Smooth muscle cell (in vitro differentiated cells): ENCODE data around the gene EHMT1. TPM values are rescaled to one million over a fixed set of nuclear protein-coding genes. Genes with fewer than 3 reads are reported as not detected.

Source experiments
- DNase-seq: peaks from one replicate; lab custom pipeline; 2025; ENCODE audit not compliant: unreplicated experiment; lab: John Stamatoyannopoulos, UW
- H2AFZ ChIP-seq: fragments of 200-600 bp; sonication (generic); 2 replicates; pipeline ENCODE4 v1.6.0; 2016; ENCODE audit warnings: antibody characterized with exemption, low read depth, mild to moderate bottlenecking
- H3F3A ChIP-seq: fragments of 200-600 bp; sonication (generic); 2 replicates; pipeline ENCODE4 v1.6.0; 2017; ENCODE audit warnings: antibody characterized with exemption, low read depth
- H3K27ac ChIP-seq: fragments of 200-600 bp; sonication (generic); 2 replicates; pipeline ENCODE4 v1.5.1; 2016; ENCODE audit warnings: low read depth, mild to moderate bottlenecking
- H3K27me3 ChIP-seq: fragments of 200-600 bp; sonication (generic); 2 replicates; pipeline ENCODE4 v1.6.1; 2016; ENCODE audit warnings: low read depth, mild to moderate bottlenecking
- H3K36me3 ChIP-seq: fragments of 200-600 bp; sonication (generic); 2 replicates; pipeline ENCODE4 v1.5.1; 2016; ENCODE audit warnings: low read depth
- H3K4me1 ChIP-seq: fragments of 200-600 bp; sonication (generic); 2 replicates; pipeline ENCODE4 v1.5.1; 2016; ENCODE audit warnings: low read depth
- H3K4me2 ChIP-seq: fragments of 200-600 bp; sonication (generic); 2 replicates; pipeline ENCODE4 v1.6.0; 2016; ENCODE audit warnings: mild to moderate bottlenecking
- H3K4me3 ChIP-seq: fragments of 200-600 bp; sonication (generic); 2 replicates; pipeline ENCODE4 v1.5.1; 2016; ENCODE audit warnings: mild to moderate bottlenecking
- H3K79me2 ChIP-seq: fragments of 200-600 bp; sonication (generic); 2 replicates; pipeline ENCODE4 v1.6.0; 2016; ENCODE audit warnings: low read depth, mild to moderate bottlenecking
- H3K9ac ChIP-seq: fragments of 200-600 bp; sonication (generic); 2 replicates; pipeline ENCODE4 v1.6.0; 2016; ENCODE audit warnings: low read depth
- H3K9me3 ChIP-seq: fragments of 200-600 bp; sonication (generic); replicated peaks from 2 replicates; pipeline ENCODE4 v1.5.1; 2016; ENCODE audit warnings: low read depth
- H4K20me1 ChIP-seq: fragments of 200-600 bp; sonication (generic); 2 replicates; pipeline ENCODE4 v1.6.0; 2016; ENCODE audit warnings: low read depth
- WGBS: methylation state at CpG from one replicate; pipeline ENCODE4 v1.1.7; 2016; ENCODE audit warnings: low lambda C conversion rate; 5-methylcytosine and 5-hydroxymethylcytosine counted together
- polyA plus RNA-seq: library from polyadenylated mRNA; unstranded; fragments of >200 nt; fragmentation: Nextera tagmentation; extraction: Ambion mirVana; gene quantifications from 2 replicates; pipeline ENCODE4 v1.2.1, GENCODE V29; 2016
- total RNA-seq: library from RNA; depleted of rRNA; stranded (reverse); fragments of >200 nt; gene quantifications from 2 replicates; pipeline ENCODE4 v1.2.3, GENCODE V29; 2014
- TF ChIP-seq, protein P1 (sequence below): fragments of 200-600 bp; sonication (generic); IDR thresholded peaks from 2 replicates; pipeline ENCODE4 v1.5.1; 2017; ENCODE audit warnings: borderline replicate concordance, mild to moderate bottlenecking, antibody characterized with exemption; ENCODE audit not compliant: insufficient read depth, poor library complexity, severe bottlenecking

EHMT1 gene
- total and polyA plus RNA-seq, 2 experiments from 2014 or later = 23.1 to 34.1 TPM

DNA sequence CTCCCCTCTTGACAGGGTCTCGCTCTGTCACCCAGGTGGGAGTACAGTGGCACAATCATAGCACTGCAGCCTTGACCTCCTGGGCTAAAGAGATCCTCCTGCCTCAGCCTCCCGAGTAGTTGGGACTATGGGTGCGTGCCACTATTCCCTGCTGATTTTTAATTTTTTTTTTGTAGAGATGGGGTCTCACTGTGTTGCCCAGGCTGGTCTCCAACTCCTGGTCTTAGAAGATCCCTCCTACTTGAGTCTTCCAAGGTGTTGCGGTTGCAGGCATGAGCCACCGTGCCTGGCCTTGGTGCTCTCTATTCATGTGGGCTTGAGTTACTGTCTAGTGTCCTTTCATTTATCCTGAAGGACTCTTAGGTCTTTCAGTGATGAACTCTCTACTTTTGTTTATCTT, 24.1 kb downstream of the EHMT1 start:
- Histone ChIP-seq H3K4me3 (no peak overlapping the region), H3K4me1 (no peaks in the 10 kb centered on the region), H3K27me3 (no peaks in the 10 kb centered on the region), H3K9ac (no peak overlapping the region), H4K20me1 (peaks cover 99% of the 10 kb centered on the region), H3K4me2 (no peak overlapping the region), H3K79me2 (peaks cover 100% of the 10 kb centered on the region), H3K27ac (no peak overlapping the region), H3F3A (no peaks in the 10 kb centered on the region), H2AFZ (no peak overlapping the region), H3K36me3 (no peaks in the 10 kb centered on the region), H3K9me3 (no peaks in the 10 kb centered on the region)
- no peak for DNase-seq
- WGBS = 96% methylated on average over 5 of the region's 5 CpGs
- TF ChIP-seq, protein P1, sequence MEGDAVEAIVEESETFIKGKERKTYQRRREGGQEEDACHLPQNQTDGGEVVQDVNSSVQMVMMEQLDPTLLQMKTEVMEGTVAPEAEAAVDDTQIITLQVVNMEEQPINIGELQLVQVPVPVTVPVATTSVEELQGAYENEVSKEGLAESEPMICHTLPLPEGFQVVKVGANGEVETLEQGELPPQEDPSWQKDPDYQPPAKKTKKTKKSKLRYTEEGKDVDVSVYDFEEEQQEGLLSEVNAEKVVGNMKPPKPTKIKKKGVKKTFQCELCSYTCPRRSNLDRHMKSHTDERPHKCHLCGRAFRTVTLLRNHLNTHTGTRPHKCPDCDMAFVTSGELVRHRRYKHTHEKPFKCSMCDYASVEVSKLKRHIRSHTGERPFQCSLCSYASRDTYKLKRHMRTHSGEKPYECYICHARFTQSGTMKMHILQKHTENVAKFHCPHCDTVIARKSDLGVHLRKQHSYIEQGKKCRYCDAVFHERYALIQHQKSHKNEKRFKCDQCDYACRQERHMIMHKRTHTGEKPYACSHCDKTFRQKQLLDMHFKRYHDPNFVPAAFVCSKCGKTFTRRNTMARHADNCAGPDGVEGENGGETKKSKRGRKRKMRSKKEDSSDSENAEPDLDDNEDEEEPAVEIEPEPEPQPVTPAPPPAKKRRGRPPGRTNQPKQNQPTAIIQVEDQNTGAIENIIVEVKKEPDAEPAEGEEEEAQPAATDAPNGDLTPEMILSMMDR = no peak

DNA sequence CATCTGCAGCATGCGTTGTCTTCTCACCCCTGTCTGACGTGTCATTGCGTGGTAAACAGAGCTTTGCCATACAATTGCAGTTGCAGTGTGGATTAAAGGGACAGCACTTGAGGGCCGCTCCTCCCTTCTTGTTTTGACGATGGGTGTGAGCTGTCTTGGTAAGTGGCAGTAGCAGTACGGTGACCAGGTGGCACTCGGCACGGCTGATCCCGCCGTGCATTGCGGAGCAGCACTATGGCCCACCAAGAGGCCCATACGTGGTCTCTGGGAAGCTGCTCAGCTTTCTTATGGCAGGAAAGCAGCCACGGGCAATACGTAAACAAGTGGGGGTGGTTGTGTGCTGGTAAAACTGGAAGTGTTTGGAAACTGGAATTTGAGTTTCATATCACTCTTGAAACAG, 25.1 kb downstream of the EHMT1 start:
- Histone ChIP-seq H4K20me1 (peaks cover 99% of the 10 kb centered on the region), H3K27me3 (no peaks in the 10 kb centered on the region), H3K9me3 (no peaks in the 10 kb centered on the region), H3K36me3 (no peaks in the 10 kb centered on the region), H3K4me1 (no peaks in the 10 kb centered on the region), H3K79me2 (peaks cover 100% of the 10 kb centered on the region), H3F3A (no peaks in the 10 kb centered on the region), H3K9ac (no peak overlapping the region), H3K4me2 (no peak overlapping the region), H3K4me3 (no peak overlapping the region), H3K27ac (no peak overlapping the region), H2AFZ (no peak overlapping the region)
- 92% methylated on average over 14 of the region's 14 CpGs for WGBS
- TF ChIP-seq, protein P1 = no peak
- DNase-seq = no peak

DNA sequence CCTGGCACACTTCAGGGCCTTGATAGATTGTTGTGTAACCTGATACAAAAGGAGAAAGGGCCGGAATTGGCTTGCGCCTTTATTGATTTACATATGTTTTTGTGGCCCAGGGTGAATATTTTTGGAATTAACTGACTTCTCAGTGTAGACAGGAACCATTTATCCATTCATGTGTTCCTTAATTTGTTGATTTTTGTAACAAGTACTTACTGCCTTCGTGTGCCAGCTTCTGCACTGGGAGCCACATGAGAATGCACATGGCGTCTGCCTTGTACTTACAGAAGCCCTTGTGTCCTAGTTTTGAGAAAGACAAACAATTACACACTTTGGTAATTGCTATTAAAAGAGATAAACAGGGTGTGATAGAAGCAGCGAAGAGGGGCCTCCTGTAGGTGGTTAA, 26.4 kb downstream of the EHMT1 start:
- WGBS = 96% methylated on average over 5 of the region's 5 CpGs
- no peak overlapping the region for H3K4me3 ChIP-seq
- H3K4me1 ChIP-seq = no peaks in the 10 kb centered on the region
- peaks cover 99% of the 10 kb centered on the region for H4K20me1 ChIP-seq
- H2AFZ ChIP-seq = no peak overlapping the region
- DNase-seq = no peak
- no peak overlapping the region for H3K9ac ChIP-seq
- H3K27me3 ChIP-seq = no peaks in the 10 kb centered on the region
- H3K79me2 ChIP-seq = peaks cover 100% of the 10 kb centered on the region
- no peak overlapping the region for H3K27ac ChIP-seq
- TF ChIP-seq, protein P1 = no peak
- no peaks in the 10 kb centered on the region for H3F3A ChIP-seq
- H3K36me3 ChIP-seq = no peaks in the 10 kb centered on the region
- no peaks in the 10 kb centered on the region for H3K9me3 ChIP-seq
- no peak overlapping the region for H3K4me2 ChIP-seq

DNA sequence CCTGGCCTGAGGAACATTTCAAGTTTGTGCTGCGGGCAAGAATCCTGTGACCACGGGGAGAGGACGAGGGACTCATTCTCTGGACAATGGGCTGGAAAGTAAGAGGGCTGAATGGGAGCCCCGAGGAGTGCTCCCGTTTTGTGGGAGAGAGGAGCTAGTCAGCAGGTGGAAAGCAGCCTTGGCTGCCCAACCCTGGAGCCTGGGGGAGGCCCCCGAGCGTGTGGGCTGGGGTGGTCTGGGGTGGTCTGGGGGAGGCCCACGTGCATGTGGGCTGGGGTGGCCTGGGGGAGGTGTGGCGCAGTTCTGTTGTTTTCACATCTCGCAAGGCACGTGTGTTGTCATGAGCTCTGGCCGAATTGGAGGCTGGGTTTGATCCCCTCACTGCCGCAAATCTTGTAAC, 27.5 kb downstream of the EHMT1 start:
- no peaks in the 10 kb centered on the region for H3K9me3 ChIP-seq
- H4K20me1 ChIP-seq = peaks cover 99% of the 10 kb centered on the region
- no peaks in the 10 kb centered on the region for H3K36me3 ChIP-seq
- peaks cover 100% of the 10 kb centered on the region for H3K79me2 ChIP-seq
- H3K4me1 ChIP-seq = no peaks in the 10 kb centered on the region
- H3K9ac ChIP-seq = no peak overlapping the region
- 86% methylated on average over 11 of the region's 13 CpGs for WGBS
- H2AFZ ChIP-seq = no peak overlapping the region
- H3F3A ChIP-seq = no peaks in the 10 kb centered on the region
- H3K4me2 ChIP-seq = no peak overlapping the region
- DNase-seq = no peak
- H3K27ac ChIP-seq = no peak overlapping the region
- TF ChIP-seq, protein P1 = no peak
- H3K27me3 ChIP-seq = no peaks in the 10 kb centered on the region
- H3K4me3 ChIP-seq = no peak overlapping the region
